IMR-90 (cell line): ENCODE results near the gene TOR4A.
A peak's percentile ranks its signal among the peaks of the same experiment; 100 is the strongest.

Experiments used
- CTCF ChIP-seq: conservative IDR thresholded peaks from 2 replicates; pipeline ENCODE4 v1.5.1; 2012; ENCODE audit warnings: mild to moderate bottlenecking, low read depth, low read length, improper control_type of control experiment
- SMC3 ChIP-seq: fragments of 150-350 bp; IDR thresholded peaks from 2 replicates; pipeline ENCODE4 v1.6.1; 2016; ENCODE audit warnings: low read depth, mild to moderate bottlenecking, antibody characterized with exemption, low read length, moderate library complexity
- USF2 ChIP-seq: fragments of 150-350 bp; IDR thresholded peaks from 2 replicates; pipeline ENCODE4 v1.6.1; 2017; ENCODE audit warnings: mild to moderate bottlenecking, antibody characterized with exemption, low read length, low read depth

- TF ChIP-seq CTCF (peak; percentile 15; the same call in 1 of the 2 replicates), SMC3 (no peak), USF2 (no peak)
These were observed 27.0 kb downstream of the TOR4A start for GRCh38 chr9:137304383-137305059.
